ENCODE measurements around the gene ASNSD1.
"Not testable (repeated sequence)": the region's sequence is repeated elsewhere in the genome, so short reads cannot be mapped to it uniquely, and the experiment has no call there.

The ASNSD1 gene

GRCh38 chr2:189687796-189688195 is 26.5 kb downstream of the ASNSD1 start:
- not testable (repeated sequence) for DNase-seq (ENCODE audit: low read depth)

GRCh38 chr2:189696223-189696622 is 35.0 kb downstream of the ASNSD1 start:
- no peak for DNase-seq (ENCODE audit: low read depth)

- DNase-seq (ENCODE audit: low read depth) = no peak
These were observed 37.0 kb downstream of the ASNSD1 start for GRCh38 chr2:189698020-189698887.

- DNase-seq (ENCODE audit: low read depth) = no peak
These were observed 39.4 kb downstream of the ASNSD1 start for GRCh38 chr2:189700681-189701080.

- no peak for DNase-seq (ENCODE audit: low read depth)
These were observed 40.8 kb downstream of the ASNSD1 start for GRCh38 chr2:189702071-189702470.

DNA sequence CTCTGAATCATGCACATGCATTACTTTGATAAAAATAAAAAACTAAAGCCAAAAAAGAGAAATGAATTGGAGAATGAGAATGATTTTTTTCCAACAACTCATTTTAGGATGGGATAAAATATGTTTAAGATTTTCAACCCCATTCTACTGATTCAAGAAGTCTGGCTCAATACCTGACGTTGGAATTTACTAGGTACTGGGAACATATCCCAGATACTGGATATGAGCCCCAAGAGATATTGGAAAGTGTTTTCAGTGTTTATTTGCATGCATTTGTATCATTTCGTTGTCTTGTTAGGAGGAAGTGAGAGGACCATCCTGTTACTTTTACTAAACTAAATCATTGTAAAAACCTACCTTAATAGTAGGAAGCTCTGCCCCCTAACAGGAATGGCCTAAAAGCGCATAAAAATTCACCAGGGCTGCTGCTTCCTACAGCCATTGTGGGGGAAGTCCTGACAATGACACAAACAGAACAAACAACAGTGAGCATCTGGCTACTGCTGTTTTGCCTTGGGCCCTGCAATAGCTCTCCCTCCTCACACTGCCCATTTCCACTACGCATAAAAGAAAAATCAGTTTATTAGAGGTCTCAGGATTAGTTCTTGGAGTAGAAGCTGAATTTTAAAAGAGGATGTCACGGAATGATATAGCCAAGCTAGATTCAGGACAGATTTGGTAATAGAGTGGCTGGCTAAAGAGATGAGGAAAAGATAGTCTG is 48.4 kb downstream of the ASNSD1 start:
- no peak for DNase-seq (ENCODE audit: low read depth)

GRCh38 chr2:189717593-189717992 is 56.3 kb downstream of the ASNSD1 start:
- DNase-seq (ENCODE audit: low read depth) = not testable (repeated sequence)

DNA sequence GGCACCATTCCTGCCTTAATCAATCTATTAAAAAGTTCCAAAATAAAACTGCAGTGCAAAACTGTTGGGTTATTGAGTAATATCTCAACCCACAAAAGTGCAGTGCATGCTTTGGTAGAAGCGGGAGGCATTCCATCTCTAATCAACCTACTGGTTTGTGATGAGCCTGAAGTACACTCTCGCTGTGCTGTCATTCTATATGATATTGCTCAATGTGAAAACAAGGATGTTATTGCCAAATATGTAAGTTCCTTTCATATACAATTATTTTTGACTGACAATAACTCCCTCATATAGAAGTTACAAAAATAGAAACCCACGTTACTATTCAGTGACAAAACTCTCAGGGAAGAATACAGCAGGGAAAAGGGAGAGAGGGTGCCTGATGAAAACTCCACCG is 58.3 kb downstream of the ASNSD1 start:
- DNase-seq (ENCODE audit: low read depth) = no peak

Measured in activated T-cell treated with anti-CD3 and anti-CD28 coated beads for 1 hour (primary cell).